HG02970 (cell line): ENCODE results near the gene ACAA2.

ENCODE experiments used
- ATAC-seq: cut with Tn5 transposase; IDR thresholded peaks from one replicate; pipeline ENCODE4 v1.9.1; 2021; ENCODE audit warnings: mild to moderate bottlenecking, moderate library complexity, moderate number of reproducible peaks; ENCODE audit not compliant: unreplicated experiment, low FRiP score

Gene ACAA2

GRCh38 chr18:49813319-49814146 lies at the start of gene ACAA2:
TSS of gene ACAA2 (minus strand) at chr18:49813533. CDS start at chr18:49813484, 49 bp downstream.
- peak; percentile 77 for ATAC-seq

- ATAC-seq: no peak
Measured at GRCh38 chr18:49862656-49863385, 49.5 kb upstream of the ACAA2 start.

GRCh38 chr18:49861659-49862058 lies 48.3 kb upstream of the ACAA2 start:
- no peak for ATAC-seq

- ATAC-seq: no peak
Measured at GRCh38 chr18:49859725-49860124, 46.4 kb upstream of the ACAA2 start.

- ATAC-seq: no peak
Measured at GRCh38 chr18:49859021-49859359, 45.7 kb upstream of the ACAA2 start.

- ATAC-seq: no peak
Measured at GRCh38 chr18:49858309-49859020, 45.1 kb upstream of the ACAA2 start.

GRCh38 chr18:49857708-49858107 lies 44.4 kb upstream of the ACAA2 start:
- no peak for ATAC-seq

- ATAC-seq: no peak
Measured at GRCh38 chr18:49856496-49856895, 43.2 kb upstream of the ACAA2 start.

- ATAC-seq: no peak
Measured at GRCh38 chr18:49855711-49856415, 42.5 kb upstream of the ACAA2 start.

- no peak for ATAC-seq
Measured at GRCh38 chr18:49854681-49855080, 41.3 kb upstream of the ACAA2 start.

GRCh38 chr18:49853436-49853835 lies 40.1 kb upstream of the ACAA2 start:
- no peak for ATAC-seq

GRCh38 chr18:49853011-49853410 lies 39.7 kb upstream of the ACAA2 start:
- no peak for ATAC-seq

- ATAC-seq: no peak
Measured at GRCh38 chr18:49851624-49852023, 38.3 kb upstream of the ACAA2 start.

GRCh38 chr18:49850636-49851035 lies 37.3 kb upstream of the ACAA2 start:
- ATAC-seq: no peak

- ATAC-seq: no peak
Measured at GRCh38 chr18:49849331-49850217, 36.2 kb upstream of the ACAA2 start.

- ATAC-seq: no peak
Measured at GRCh38 chr18:49848115-49848514, 34.8 kb upstream of the ACAA2 start.

GRCh38 chr18:49847524-49847923 lies 34.2 kb upstream of the ACAA2 start:
- no peak for ATAC-seq

GRCh38 chr18:49846718-49847470 lies 33.6 kb upstream of the ACAA2 start:
- ATAC-seq: no peak

- no peak for ATAC-seq
Measured at GRCh38 chr18:49846361-49846662, 33.0 kb upstream of the ACAA2 start.
